ENCODE results near the gene CYP24A1. TPM values are rescaled to one million over a fixed set of nuclear protein-coding genes. Genes with fewer than 3 reads are reported as not detected.

The CYP24A1 gene
- total and polyA plus RNA-seq, 2 of the 13 experiments (the other 11 are each of a cell fraction or from before 2014, with no cell fraction given) = 9.4 to 32.7 TPM

DNA sequence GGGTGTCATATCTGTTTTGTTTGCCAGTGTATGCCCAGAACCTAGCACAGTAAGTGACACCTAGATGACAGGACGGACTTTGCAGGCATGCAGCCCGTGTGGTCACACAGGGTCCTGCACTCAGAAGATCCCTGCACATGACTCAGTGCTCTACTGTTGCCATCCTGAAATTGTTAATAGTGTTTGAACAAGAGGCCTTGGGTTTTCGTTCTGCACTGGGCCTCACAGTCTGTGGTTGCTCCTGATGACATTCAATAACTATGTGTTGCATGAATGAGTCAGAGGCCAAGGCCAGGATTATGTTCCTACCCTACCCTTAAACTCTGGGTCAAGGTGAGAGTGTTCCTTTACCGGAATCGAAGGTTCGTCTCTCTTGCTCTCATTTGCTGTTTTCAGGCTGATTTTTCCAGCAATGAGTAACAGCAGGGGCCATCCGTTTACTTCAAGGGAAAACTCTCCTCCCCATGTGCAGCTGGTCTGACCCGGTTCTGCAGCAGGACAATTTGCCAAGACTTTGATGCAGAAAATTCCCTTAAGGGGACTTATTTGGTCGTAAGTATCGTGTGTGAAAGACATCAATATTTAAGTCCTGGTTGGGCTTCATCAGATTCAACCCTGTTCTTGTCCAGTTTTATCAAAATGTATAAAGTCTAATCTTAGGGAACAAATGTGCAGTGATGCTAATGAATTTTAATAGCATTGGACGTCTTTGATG, 21.1 kb upstream of the CYP24A1 start (continued):
- TF ChIP-seq ZNF317 (CRISPR knock-in tag; IDR thresholded peaks at IDR 0.05) = peak; percentile 73
- TF ChIP-seq SNAI1 (CRISPR knock-in tag; IDR thresholded peaks at IDR 0.05; ENCODE audit: borderline replicate concordance) = no peak
- no peak for TF ChIP-seq TCF12 (IDR thresholded peaks at IDR 0.05)
- TF ChIP-seq TCF12 (CRISPR knock-in tag; IDR thresholded peaks at IDR 0.05) = no peak
- TF ChIP-seq ELF1 (CRISPR knock-in tag; IDR thresholded peaks at IDR 0.05) = peak; percentile 70
- TF ChIP-seq NFIB (CRISPR knock-in tag; IDR thresholded peaks at IDR 0.05; ENCODE audit: borderline replicate concordance) = no peak
- no peak for TF ChIP-seq PLRG1 (conservative IDR thresholded peaks at IDR 0.05)
- peak; percentile 90; the same call in 1 of the 2 replicates for TF ChIP-seq ZNF83 (CRISPR knock-in tag; IDR thresholded peaks at IDR 0.05; ENCODE audit: borderline replicate concordance)
- 0 out of 2 replicates have a peak, but pooled peaks have one; percentile 41 for TF ChIP-seq ZBTB8A (CRISPR knock-in tag; IDR thresholded peaks at IDR 0.05; ENCODE audit: borderline replicate concordance, low read depth)
- TF ChIP-seq, protein P1, sequence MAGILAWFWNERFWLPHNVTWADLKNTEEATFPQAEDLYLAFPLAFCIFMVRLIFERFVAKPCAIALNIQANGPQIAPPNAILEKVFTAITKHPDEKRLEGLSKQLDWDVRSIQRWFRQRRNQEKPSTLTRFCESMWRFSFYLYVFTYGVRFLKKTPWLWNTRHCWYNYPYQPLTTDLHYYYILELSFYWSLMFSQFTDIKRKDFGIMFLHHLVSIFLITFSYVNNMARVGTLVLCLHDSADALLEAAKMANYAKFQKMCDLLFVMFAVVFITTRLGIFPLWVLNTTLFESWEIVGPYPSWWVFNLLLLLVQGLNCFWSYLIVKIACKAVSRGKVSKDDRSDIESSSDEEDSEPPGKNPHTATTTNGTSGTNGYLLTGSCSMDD (CRISPR knock-in tag; IDR thresholded peaks at IDR 0.05) = no peak
- TF ChIP-seq, protein P2, sequence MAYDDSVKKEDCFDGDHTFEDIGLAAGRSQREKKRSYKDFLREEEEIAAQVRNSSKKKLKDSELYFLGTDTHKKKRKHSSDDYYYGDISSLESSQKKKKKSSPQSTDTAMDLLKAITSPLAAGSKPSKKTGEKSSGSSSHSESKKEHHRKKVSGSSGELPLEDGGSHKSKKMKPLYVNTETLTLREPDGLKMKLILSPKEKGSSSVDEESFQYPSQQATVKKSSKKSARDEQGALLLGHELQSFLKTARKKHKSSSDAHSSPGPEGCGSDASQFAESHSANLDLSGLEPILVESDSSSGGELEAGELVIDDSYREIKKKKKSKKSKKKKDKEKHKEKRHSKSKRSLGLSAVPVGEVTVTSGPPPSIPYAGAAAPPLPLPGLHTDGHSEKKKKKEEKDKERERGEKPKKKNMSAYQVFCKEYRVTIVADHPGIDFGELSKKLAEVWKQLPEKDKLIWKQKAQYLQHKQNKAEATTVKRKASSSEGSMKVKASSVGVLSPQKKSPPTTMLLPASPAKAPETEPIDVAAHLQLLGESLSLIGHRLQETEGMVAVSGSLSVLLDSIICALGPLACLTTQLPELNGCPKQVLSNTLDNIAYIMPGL (CRISPR knock-in tag; IDR thresholded peaks at IDR 0.05; ENCODE audit: borderline replicate concordance in 1 of 2, low read depth in 1 of 2) = peak; percentile 71 to 91; a peak in 3 of 4 replicates
- TF ChIP-seq ZNF20 (CRISPR knock-in tag; IDR thresholded peaks at IDR 0.05) = no peak
- peak; percentile 99 for TF ChIP-seq MED1 (CRISPR knock-in tag; IDR thresholded peaks at IDR 0.05)
- TF ChIP-seq, protein P3, sequence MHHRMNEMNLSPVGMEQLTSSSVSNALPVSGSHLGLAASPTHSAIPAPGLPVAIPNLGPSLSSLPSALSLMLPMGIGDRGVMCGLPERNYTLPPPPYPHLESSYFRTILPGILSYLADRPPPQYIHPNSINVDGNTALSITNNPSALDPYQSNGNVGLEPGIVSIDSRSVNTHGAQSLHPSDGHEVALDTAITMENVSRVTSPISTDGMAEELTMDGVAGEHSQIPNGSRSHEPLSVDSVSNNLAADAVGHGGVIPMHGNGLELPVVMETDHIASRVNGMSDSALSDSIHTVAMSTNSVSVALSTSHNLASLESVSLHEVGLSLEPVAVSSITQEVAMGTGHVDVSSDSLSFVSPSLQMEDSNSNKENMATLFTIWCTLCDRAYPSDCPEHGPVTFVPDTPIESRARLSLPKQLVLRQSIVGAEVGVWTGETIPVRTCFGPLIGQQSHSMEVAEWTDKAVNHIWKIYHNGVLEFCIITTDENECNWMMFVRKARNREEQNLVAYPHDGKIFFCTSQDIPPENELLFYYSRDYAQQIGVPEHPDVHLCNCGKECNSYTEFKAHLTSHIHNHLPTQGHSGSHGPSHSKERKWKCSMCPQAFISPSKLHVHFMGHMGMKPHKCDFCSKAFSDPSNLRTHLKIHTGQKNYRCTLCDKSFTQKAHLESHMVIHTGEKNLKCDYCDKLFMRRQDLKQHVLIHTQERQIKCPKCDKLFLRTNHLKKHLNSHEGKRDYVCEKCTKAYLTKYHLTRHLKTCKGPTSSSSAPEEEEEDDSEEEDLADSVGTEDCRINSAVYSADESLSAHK (CRISPR knock-in tag; IDR thresholded peaks at IDR 0.05; ENCODE audit: borderline replicate concordance) = no peak
- TF ChIP-seq SIX1 (CRISPR knock-in tag; IDR thresholded peaks at IDR 0.05; ENCODE audit: borderline replicate concordance) = peak; percentile 84; the same call in 1 of the 2 replicates
- peak; percentile 50; the same call in 1 of the 2 replicates for TF ChIP-seq TFAP4 (IDR thresholded peaks at IDR 0.05; ENCODE audit: borderline replicate concordance, low read depth)
- TF ChIP-seq NR2F1 (CRISPR knock-in tag; IDR thresholded peaks at IDR 0.05) = peak; percentile 100
- TF ChIP-seq ZNF33A (CRISPR knock-in tag; IDR thresholded peaks at IDR 0.05; ENCODE audit: borderline replicate concordance) = no peak
- peak; percentile 65; the same call in 1 of the 2 replicates for TF ChIP-seq SP4 (CRISPR knock-in tag; IDR thresholded peaks at IDR 0.05)
- no peak for TF ChIP-seq NBN (conservative IDR thresholded peaks at IDR 0.05)
- TF ChIP-seq ZBTB38 (CRISPR knock-in tag; IDR thresholded peaks at IDR 0.05) = peak; percentile 71
- TF ChIP-seq NFE2L2 (IDR thresholded peaks at IDR 0.05; ENCODE audit: low read length) = peak; percentile 45; the same call in 1 of the 2 replicates
